H9 (cell line): Measurements from ENCODE around the gene COG3. TPM values are rescaled to one million over a fixed set of nuclear protein-coding genes. Genes with fewer than 3 reads are reported as not detected.

ENCODE experiments used
- DNase-seq: peaks from one replicate; pipeline ENCODE4 v3.0.0-alpha.2; 2017
- H2AFZ ChIP-seq: one replicate; pipeline ENCODE4 v1.6.1; 2013; ENCODE audit warnings: mild to moderate bottlenecking, low read length, control low read depth, moderate library complexity
- H2AK5ac ChIP-seq: 2 replicates; pipeline ENCODE4 v1.6.1; 2013; ENCODE audit warnings: low read length, control low read depth, mixed read lengths; ENCODE audit not compliant: insufficient read length
- H2BK120ac ChIP-seq: one replicate; pipeline ENCODE4 v1.6.1; 2013; ENCODE audit warnings: low read depth, mild to moderate bottlenecking, low read length, control low read depth, inconsistent platforms; ENCODE audit not compliant: poor library complexity, severe bottlenecking
- H2BK12ac ChIP-seq: 2 replicates; pipeline ENCODE4 v1.6.1; 2013; ENCODE audit warnings: low read length, control low read depth, mixed read lengths, low read depth; ENCODE audit not compliant: insufficient read length
- H2BK15ac ChIP-seq: 2 replicates; pipeline ENCODE4 v1.6.1; 2013; ENCODE audit warnings: low read depth, low read length, control low read depth
- H2BK20ac ChIP-seq: one replicate; pipeline ENCODE4 v1.6.1; 2013; ENCODE audit warnings: low read depth, mild to moderate bottlenecking, low read length, control low read depth, inconsistent platforms; ENCODE audit not compliant: poor library complexity, severe bottlenecking
- H2BK5ac ChIP-seq: 2 replicates; pipeline ENCODE4 v1.6.1; 2013; ENCODE audit warnings: low read length, control low read depth, mixed read lengths; ENCODE audit not compliant: insufficient read length
- H3K14ac ChIP-seq: 2 replicates; pipeline ENCODE4 v1.6.1; 2013; ENCODE audit warnings: low read length, control low read depth; ENCODE audit not compliant: insufficient read depth
- H3K18ac ChIP-seq: 2 replicates; pipeline ENCODE4 v1.6.1; 2013; ENCODE audit warnings: low read depth, mild to moderate bottlenecking, mixed read lengths, low read length, control low read depth; ENCODE audit not compliant: insufficient read length
- H3K23ac ChIP-seq: 2 replicates; pipeline ENCODE4 v1.6.1; 2013; ENCODE audit warnings: low read length, control low read depth, mixed read lengths, low read depth; ENCODE audit not compliant: insufficient read length
- H3K23me2 ChIP-seq: 2 replicates; pipeline ENCODE4 v1.6.1; 2013; ENCODE audit warnings: low read depth, mild to moderate bottlenecking, mixed read lengths, low read length, control low read depth; ENCODE audit not compliant: insufficient read length, poor library complexity, severe bottlenecking
- H3K27ac ChIP-seq: 2 replicates; pipeline ENCODE4 v1.5.1; 2013; ENCODE audit warnings: low read length, control low read depth, mixed read lengths, low read depth; ENCODE audit not compliant: insufficient read length
- H3K27me3 ChIP-seq: 2 replicates; pipeline ENCODE4 v1.6.1; 2013; ENCODE audit warnings: low read length, control low read depth, inconsistent platforms; ENCODE audit not compliant: insufficient read depth
- H3K4ac ChIP-seq: 2 replicates; pipeline ENCODE4 v1.6.1; 2013; ENCODE audit warnings: low read depth, mild to moderate bottlenecking, control low read depth, inconsistent platforms, low read length, moderate library complexity
- H3K4me1 ChIP-seq: 2 replicates; pipeline ENCODE4 v1.6.1; 2013; ENCODE audit warnings: low read length, control low read depth, inconsistent platforms; ENCODE audit not compliant: insufficient read depth
- H3K4me2 ChIP-seq: 2 replicates; pipeline ENCODE4 v1.6.1; 2013; ENCODE audit warnings: low read length, control low read depth, mixed read lengths; ENCODE audit not compliant: insufficient read length, insufficient read depth
- H3K56ac ChIP-seq: 2 replicates; pipeline ENCODE4 v1.6.1; 2013; ENCODE audit warnings: low read depth, mild to moderate bottlenecking, mixed read lengths, low read length, control low read depth; ENCODE audit not compliant: insufficient read length
- H3K79me1 ChIP-seq: 2 replicates; pipeline ENCODE4 v1.6.1; 2013; ENCODE audit warnings: low read depth, mild to moderate bottlenecking, moderate library complexity, low read length, control low read depth, inconsistent platforms; ENCODE audit not compliant: insufficient read depth, poor library complexity, severe bottlenecking
- H3K79me2 ChIP-seq: 2 replicates; pipeline ENCODE4 v1.6.1; 2013; ENCODE audit warnings: low read length, control low read depth, inconsistent platforms; ENCODE audit not compliant: insufficient read depth
- H3K9ac ChIP-seq: 2 replicates; pipeline ENCODE4 v1.6.1; 2013; ENCODE audit warnings: low read length, control low read depth, mixed read lengths; ENCODE audit not compliant: insufficient read length; ENCODE audit errors: extremely low read depth
- H3K9me3 ChIP-seq: one replicate; pipeline ENCODE4 v1.6.1; 2013; ENCODE audit warnings: low read depth, low read length, inconsistent platforms; ENCODE audit not compliant: control insufficient read depth
- H3T11ph ChIP-seq: one replicate; pipeline ENCODE4 v1.6.1; 2013; ENCODE audit warnings: mild to moderate bottlenecking, low read length, control low read depth, inconsistent platforms
- H4K20me1 ChIP-seq: one replicate; pipeline ENCODE4 v1.6.1; 2013; ENCODE audit not compliant: control insufficient read depth, insufficient read length, insufficient read depth
- H4K5ac ChIP-seq: 2 replicates; pipeline ENCODE4 v1.6.1; 2013; ENCODE audit warnings: low read depth, mild to moderate bottlenecking, mixed read lengths, low read length, control low read depth; ENCODE audit not compliant: insufficient read length
- H4K8ac ChIP-seq: replicated peaks from 2 replicates; pipeline ENCODE4 v1.6.1; 2013; ENCODE audit warnings: low read length, control low read depth, mixed read lengths, low read depth; ENCODE audit not compliant: insufficient read length
- H4K91ac ChIP-seq: 2 replicates; pipeline ENCODE4 v1.6.1; 2013; ENCODE audit warnings: low read depth, mild to moderate bottlenecking, moderate library complexity, mixed read lengths, low read length, control low read depth; ENCODE audit not compliant: insufficient read length
- H3K27ac Mint-ChIP-seq, 3 experiments: 2 replicates in 2 of 3; 3 replicates in 1 of 3; pipeline ENCODE4 v1.8.0; 2020 to 2021; ENCODE audit warnings: mixed read lengths in 3 of 3, mild to moderate bottlenecking in 1 of 3, moderate library complexity in 1 of 3
- H3K27me3 Mint-ChIP-seq: 2 replicates; pipeline ENCODE4 v1.8.0; 2021; ENCODE audit warnings: low read depth, mild to moderate bottlenecking, moderate library complexity, mixed read lengths
- H3K36me3 Mint-ChIP-seq, 3 experiments: 2 replicates in 2 of 3; 3 replicates in 1 of 3; pipeline ENCODE4 v1.8.0; 2020 to 2021; ENCODE audit warnings: low read depth in 3 of 3, mixed read lengths in 3 of 3; ENCODE audit not compliant: insufficient read depth in 1 of 3
- H3K4me1 Mint-ChIP-seq, 2 experiments: 2 replicates each; pipeline ENCODE4 v1.8.0; 2020; ENCODE audit warnings: mixed read lengths in 2 of 2
- H3K4me3 Mint-ChIP-seq, 2 experiments: 2 replicates in 1 of 2; 3 replicates in 1 of 2; pipeline ENCODE4 v1.8.0; 2020 to 2021; ENCODE audit warnings: mild to moderate bottlenecking in 2 of 2, mixed read lengths in 2 of 2, moderate library complexity in 1 of 2
- H3K9me3 Mint-ChIP-seq, 2 experiments: 2 replicates in 1 of 2; 3 replicates in 1 of 2; pipeline ENCODE4 v1.8.0; 2020; ENCODE audit warnings: mild to moderate bottlenecking in 2 of 2, mixed read lengths in 2 of 2, moderate library complexity in 1 of 2
- CTCF ChIP-seq: fragments of 200-600 bp; sonication (generic); conservative IDR thresholded peaks from 3 replicates; pipeline ENCODE4 v1.8.0; 2021; ENCODE audit warnings: antibody characterized with exemption, mild to moderate bottlenecking
- WGBS: extraction: QIAGEN DNeasy Blood & Tissue Kit; methylation state at CpG from one replicate; pipeline ENCODE4 v1.1.7; 2013; ENCODE audit warnings: missing lambda C conversion rate, low lambda C conversion rate, mixed read lengths; ENCODE audit not compliant: insufficient read length; ENCODE audit errors: extremely low coverage; 5-methylcytosine and 5-hydroxymethylcytosine counted together
- total RNA-seq: library from RNA; stranded (reverse); gene quantifications from 2 replicates; pipeline ENCODE4 v1.2.1, GENCODE V29; 2021

Gene COG3
- total RNA-seq, 1 experiment from 2014 or later = 16.5 TPM

GRCh38 chr13:45584816-45585215 lies 120.1 kb downstream of the COG3 start:
- no peak overlapping the region for H3K9ac ChIP-seq
- H4K91ac ChIP-seq = no peak overlapping the region
- no peak overlapping the region for H2AFZ ChIP-seq
- no peaks in the 10 kb centered on the region for H3K23me2 ChIP-seq
- no peak overlapping the region for H3K4ac ChIP-seq
- no peak overlapping the region for H4K8ac ChIP-seq
- H3T11ph ChIP-seq = no peak overlapping the region
- no peak overlapping the region for H3K27ac ChIP-seq
- H3K79me2 ChIP-seq = no peaks in the 10 kb centered on the region
- H2BK12ac ChIP-seq = no peak overlapping the region
- Mint-ChIP-seq H3K4me3 (no peak overlapping the region), H3K27ac (no peak overlapping the region), H3K4me1 (no peaks in the 10 kb centered on the region), H3K27me3 (peaks cover 24% of the 10 kb centered on the region), H3K9me3 (no peaks in the 10 kb centered on the region), H3K36me3 (no peaks in the 10 kb centered on the region)
- H2BK120ac ChIP-seq = no peak overlapping the region
- no peak overlapping the region for H2BK20ac ChIP-seq
- H2AK5ac ChIP-seq = no peak overlapping the region
- H3K4me2 ChIP-seq = no peak overlapping the region
- DNase-seq = peak; percentile 43
- no CpG with 5 or more reads among the region's 6 CpGs for WGBS
- H2BK15ac ChIP-seq = no peak overlapping the region
- no peak overlapping the region for H4K5ac ChIP-seq
- H3K18ac ChIP-seq = no peak overlapping the region
- H3K27me3 ChIP-seq = no peaks in the 10 kb centered on the region
- no peaks in the 10 kb centered on the region for H3K9me3 ChIP-seq
- H3K4me1 ChIP-seq = no peaks in the 10 kb centered on the region
- H3K14ac ChIP-seq = no peak overlapping the region
- H3K23ac ChIP-seq = no peak overlapping the region
- no peaks in the 10 kb centered on the region for H3K79me1 ChIP-seq
- TF ChIP-seq CTCF = peak; percentile 51; the same call in 2 of the 3 replicates
- H2BK5ac ChIP-seq = no peak overlapping the region
- H4K20me1 ChIP-seq = no peaks in the 10 kb centered on the region
- H3K56ac ChIP-seq = no peak overlapping the region

Other genes with a start within 250 kb of the COG3 start
- 2,205 and 2,239 TPM in 2 replicates for gene TPT1, start 123.8 kb upstream of the COG3 start, total RNA-seq
- gene SLC25A30, start 46.6 kb upstream of the COG3 start, total RNA-seq = 5.4 and 6.3 TPM in 2 replicates
- gene ERICH6B, start 150.8 kb downstream of the COG3 start, total RNA-seq = not detected in 2 replicates
- gene CBY2, start 237.4 kb downstream of the COG3 start, total RNA-seq = not detected in 2 replicates